ENCODE measurements around the gene FOXN1.

The FOXN1 gene

DNA sequence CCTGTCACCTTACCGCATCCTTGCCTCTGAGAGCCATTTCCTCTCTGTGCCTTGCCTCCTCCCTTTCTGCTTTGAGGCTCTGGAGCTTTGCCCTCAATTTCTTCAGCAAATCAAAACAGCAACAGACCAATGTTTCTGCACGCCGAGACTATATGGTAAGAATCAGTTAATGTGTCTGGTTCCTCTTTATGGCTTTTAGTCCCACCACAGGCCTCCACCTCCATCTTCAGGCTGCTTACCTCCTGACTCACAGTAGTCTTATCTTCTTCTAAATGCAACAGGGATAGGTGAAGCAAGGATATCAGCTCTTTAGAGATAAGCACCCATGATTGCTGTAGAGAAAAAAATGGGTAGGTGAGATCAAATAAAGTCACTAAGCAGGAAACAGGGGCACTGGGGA is 79.7 kb downstream of the FOXN1 start:
- DNase-seq (ENCODE audit: insufficient read length, low spot score) (no peak), FAIRE-seq (no peak)
- TF ChIP-seq POLR2A (IDR thresholded peaks at IDR 0.05; ENCODE audit: low read depth, low read length) (no peak), POU2F2 (IDR thresholded peaks at IDR 0.05; ENCODE audit: low read depth, low read length) (no peak), SPI1 (IDR thresholded peaks at IDR 0.05; ENCODE audit: low read depth, low read length) (no peak), POLR2AphosphoS5 (IDR thresholded peaks at IDR 0.05; ENCODE audit: low read depth, low read length) (no peak), TAF1 (IDR thresholded peaks at IDR 0.05; ENCODE audit: low read depth, low read length) (no peak), PAX5 (IDR thresholded peaks at IDR 0.05; ENCODE audit: insufficient read depth, low read length, severe bottlenecking) (no peak)

All from GM12891 (cell line).